ENCODE data around the gene SLC6A1. TPM values are rescaled to one million over a fixed set of nuclear protein-coding genes. Genes with fewer than 3 reads are reported as not detected.

The SLC6A1 gene
- total RNA-seq, 1 donor from 2014 or later, result not detected

GRCh38 chr3:11047500-11047899, 55.0 kb downstream of the SLC6A1 start:
- H3K27me3 Mint-ChIP-seq (ENCODE audit: low read depth), result peaks cover 68% of the 10 kb centered on the region
- no peak overlapping the region for H3K27ac Mint-ChIP-seq
- DNase-seq (ENCODE audit: low spot score in 2 of 2, unreplicated experiment in 2 of 2), result no peak
- peaks cover 4% of the 10 kb centered on the region for H3K9me3 Mint-ChIP-seq
- no peaks in the 10 kb centered on the region for H3K36me3 Mint-ChIP-seq
- H3K4me3 Mint-ChIP-seq, result no peak overlapping the region
- H3K4me1 Mint-ChIP-seq, result no peaks in the 10 kb centered on the region
- TF ChIP-seq CTCF (IDR thresholded peaks at IDR 0.05; ENCODE audit: unreplicated experiment), result no peak

DNA sequence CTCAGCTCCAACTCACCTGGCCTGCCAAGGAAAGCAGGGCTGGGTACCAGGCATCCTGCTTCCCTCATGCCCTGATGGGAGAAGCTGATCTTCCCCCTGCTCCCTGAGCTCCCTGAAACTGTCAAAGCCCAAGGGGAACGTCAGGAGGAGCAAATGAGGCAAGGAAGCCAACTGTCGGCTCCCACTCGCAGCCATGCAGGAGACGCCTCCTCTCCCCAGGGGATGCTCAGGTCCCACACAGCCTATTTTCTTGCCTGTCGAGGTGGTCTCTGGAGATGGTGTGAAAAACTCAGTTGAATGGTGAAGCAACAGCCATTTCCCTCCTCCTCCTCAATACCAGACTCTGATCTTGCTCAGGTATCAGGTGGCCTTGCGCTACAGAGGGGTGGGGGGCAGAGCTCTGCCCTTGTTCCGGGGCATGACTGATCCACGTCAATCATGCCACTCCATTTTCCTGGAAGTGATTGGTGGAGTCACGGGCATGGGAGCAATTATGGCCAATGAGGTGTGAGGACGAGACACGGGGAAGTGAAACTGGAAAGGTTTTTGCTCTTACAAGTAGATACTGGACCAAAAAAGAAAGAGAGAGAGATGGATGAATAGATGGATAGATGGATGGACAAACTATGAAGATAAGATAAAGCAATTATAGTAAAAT, 58.2 kb downstream of the SLC6A1 start:
- no peak for TF ChIP-seq CTCF (IDR thresholded peaks at IDR 0.05; ENCODE audit: unreplicated experiment)
- Mint-ChIP-seq H3K27ac (no peak overlapping the region), H3K27me3 (ENCODE audit: low read depth) (peaks cover 74% of the 10 kb centered on the region), H3K4me1 (no peaks in the 10 kb centered on the region), H3K4me3 (no peak overlapping the region), H3K9me3 (no peaks in the 10 kb centered on the region), H3K36me3 (no peaks in the 10 kb centered on the region)
- no peak for DNase-seq (ENCODE audit: low spot score in 2 of 2, unreplicated experiment in 2 of 2)

DNA sequence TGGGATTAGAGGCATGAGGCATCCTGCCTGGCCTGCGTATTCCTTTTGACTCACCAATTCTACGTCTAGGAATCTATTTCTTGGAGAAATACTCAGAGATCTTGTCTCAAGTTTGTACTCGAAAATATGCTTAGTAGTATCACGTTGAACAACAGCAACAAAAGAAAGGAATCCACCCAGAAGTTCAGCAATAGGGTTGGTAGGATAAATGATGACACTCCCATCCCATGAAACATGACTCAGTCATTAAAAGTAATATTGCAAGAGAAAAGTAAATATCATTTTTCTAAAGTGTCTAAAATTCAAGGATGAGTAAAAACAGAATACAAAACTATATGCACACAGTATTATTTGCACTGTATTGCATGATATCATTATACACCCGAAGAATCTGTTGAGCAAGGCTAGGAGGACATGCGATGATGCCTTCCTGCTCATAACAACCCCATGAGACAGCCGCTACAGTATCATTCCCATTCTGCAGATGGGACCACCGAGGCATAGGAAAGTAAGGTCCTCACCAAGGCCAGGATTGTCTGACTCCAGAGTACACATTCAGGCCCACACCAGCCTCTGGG, 61.5 kb downstream of the SLC6A1 start:
- H3K4me3 Mint-ChIP-seq, result no peak overlapping the region
- DNase-seq (ENCODE audit: low spot score in 2 of 2, unreplicated experiment in 2 of 2), result no peak
- H3K27me3 Mint-ChIP-seq (ENCODE audit: low read depth), result peaks cover 76% of the 10 kb centered on the region
- H3K9me3 Mint-ChIP-seq, result no peaks in the 10 kb centered on the region
- no peaks in the 10 kb centered on the region for H3K36me3 Mint-ChIP-seq
- H3K4me1 Mint-ChIP-seq, result no peaks in the 10 kb centered on the region
- TF ChIP-seq CTCF (IDR thresholded peaks at IDR 0.05; ENCODE audit: unreplicated experiment), result no peak
- H3K27ac Mint-ChIP-seq, result no peak overlapping the region

GRCh38 chr3:11054739-11055438, 62.3 kb downstream of the SLC6A1 start:
- no peaks in the 10 kb centered on the region for H3K4me1 Mint-ChIP-seq
- peaks cover 69% of the 10 kb centered on the region for H3K27me3 Mint-ChIP-seq (ENCODE audit: low read depth)
- TF ChIP-seq CTCF (IDR thresholded peaks at IDR 0.05; ENCODE audit: unreplicated experiment), result no peak
- H3K4me3 Mint-ChIP-seq, result no peak overlapping the region
- no peaks in the 10 kb centered on the region for H3K9me3 Mint-ChIP-seq
- no peak for DNase-seq (ENCODE audit: low spot score in 2 of 2, unreplicated experiment in 2 of 2)
- H3K27ac Mint-ChIP-seq, result no peak overlapping the region
- H3K36me3 Mint-ChIP-seq, result no peaks in the 10 kb centered on the region

DNA sequence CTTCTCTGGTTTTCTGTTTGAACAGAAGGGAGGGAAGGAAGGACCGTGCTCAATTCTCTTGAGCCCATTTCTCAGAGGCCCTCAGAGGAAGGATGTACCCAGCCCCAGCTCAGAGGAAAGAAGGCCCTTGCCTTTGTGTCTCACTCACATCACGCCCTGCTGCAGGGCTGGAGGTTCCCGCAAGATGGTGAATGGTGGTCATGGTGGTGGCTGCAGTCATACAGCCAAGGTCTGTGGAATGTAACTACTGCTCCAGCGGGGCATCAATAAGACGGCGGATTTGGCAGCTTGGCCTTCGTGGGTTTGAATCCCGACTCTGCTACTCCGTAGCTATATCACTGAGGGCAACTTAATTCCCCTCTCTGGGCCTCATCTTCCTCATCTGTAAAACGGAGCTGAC, 62.9 kb downstream of the SLC6A1 start:
- Mint-ChIP-seq H3K36me3 (no peaks in the 10 kb centered on the region), H3K9me3 (no peaks in the 10 kb centered on the region), H3K4me1 (no peaks in the 10 kb centered on the region), H3K27ac (no peak overlapping the region), H3K27me3 (ENCODE audit: low read depth) (peaks cover 63% of the 10 kb centered on the region), H3K4me3 (no peak overlapping the region)
- no peak for TF ChIP-seq CTCF (IDR thresholded peaks at IDR 0.05; ENCODE audit: unreplicated experiment)
- no peak for DNase-seq (ENCODE audit: low spot score in 2 of 2, unreplicated experiment in 2 of 2)
